Activated CD8-positive, alpha-beta memory T cell treated with anti-CD3 and anti-CD28 coated beads, Interleukin-2, amount 50 U/mL, for 24 hours (primary cell): ENCODE data around the gene BMP10.
"Not testable (repeated sequence)": the region's sequence is repeated elsewhere in the genome, so short reads cannot be mapped to it uniquely, and the experiment has no call there.

Experiments used
- DNase-seq: peaks from one replicate; pipeline ENCODE4 v3.0.0-alpha.2; 2020; ENCODE audit errors: extremely low read depth

BMP10 gene

GRCh38 chr2:68871159-68871764, at the start of gene BMP10:
Gene BMP10 (minus strand): TSS chr2:68871397. CDS start chr2:68871358, 39 bp downstream.
- no peak for DNase-seq

GRCh38 chr2:68920481-68921170, 49.4 kb upstream of the BMP10 start:
- DNase-seq = no peak

- no peak for DNase-seq
Observed at GRCh38 chr2:68918497-68918896, 47.3 kb upstream of the BMP10 start.

GRCh38 chr2:68917034-68917718, 46.0 kb upstream of the BMP10 start:
- no peak for DNase-seq

- DNase-seq = no peak
Observed at GRCh38 chr2:68916226-68916625, 45.0 kb upstream of the BMP10 start.

- no peak for DNase-seq
Observed at GRCh38 chr2:68915393-68915792, 44.2 kb upstream of the BMP10 start.

GRCh38 chr2:68913359-68913758, 42.2 kb upstream of the BMP10 start:
- DNase-seq = no peak

- DNase-seq = no peak
Observed at GRCh38 chr2:68912732-68913131, 41.5 kb upstream of the BMP10 start.

GRCh38 chr2:68912111-68912510, 40.9 kb upstream of the BMP10 start:
- no peak for DNase-seq

GRCh38 chr2:68911709-68912108, 40.5 kb upstream of the BMP10 start:
- no peak for DNase-seq

GRCh38 chr2:68911246-68911645, 40.0 kb upstream of the BMP10 start:
- no peak for DNase-seq

- peak; percentile 28 for DNase-seq
Observed at GRCh38 chr2:68909793-68910674, 38.8 kb upstream of the BMP10 start.

GRCh38 chr2:68908392-68908970, 37.3 kb upstream of the BMP10 start:
- peak; percentile 63 for DNase-seq

- no peak for DNase-seq
Observed at GRCh38 chr2:68907920-68908253, 36.7 kb upstream of the BMP10 start.

- no peak for DNase-seq
Observed at GRCh38 chr2:68907232-68907919, 36.2 kb upstream of the BMP10 start.

GRCh38 chr2:68906716-68907115, 35.5 kb upstream of the BMP10 start:
- no peak for DNase-seq

GRCh38 chr2:68905116-68905515, 33.9 kb upstream of the BMP10 start:
- no peak for DNase-seq

- DNase-seq = no peak
Observed at GRCh38 chr2:68901561-68901960, 30.4 kb upstream of the BMP10 start.

- DNase-seq = no peak
Observed at GRCh38 chr2:68901199-68901514, 30.0 kb upstream of the BMP10 start.

- no peak for DNase-seq
Observed at GRCh38 chr2:68900496-68901198, 29.4 kb upstream of the BMP10 start.

GRCh38 chr2:68895981-68896380, 24.8 kb upstream of the BMP10 start:
- not testable (repeated sequence) for DNase-seq
